GM21717 (cell line): Measurements from ENCODE around the gene FXYD1.

Source experiments
- ATAC-seq: cut with Tn5 transposase; IDR thresholded peaks from one replicate; pipeline ENCODE4 v1.9.1; 2021; ENCODE audit warnings: mild to moderate bottlenecking, moderate library complexity; ENCODE audit not compliant: unreplicated experiment

FXYD1 gene

GRCh38 chr19:35106898-35107541 lies 31.6 kb upstream of the FXYD1 start:
- ATAC-seq = no peak

GRCh38 chr19:35107545-35107944 lies 31.1 kb upstream of the FXYD1 start:
- ATAC-seq = no peak

- ATAC-seq = no peak
Observed at GRCh38 chr19:35108730-35109129, 29.9 kb upstream of the FXYD1 start.

- ATAC-seq = no peak
Observed at GRCh38 chr19:35109395-35110112, 29.1 kb upstream of the FXYD1 start.

GRCh38 chr19:35110974-35111373 lies 27.6 kb upstream of the FXYD1 start:
- no peak for ATAC-seq

- no peak for ATAC-seq
Observed at GRCh38 chr19:35112995-35113688, 25.5 kb upstream of the FXYD1 start.

- no peak for ATAC-seq
Observed at GRCh38 chr19:35114353-35115176, 24.1 kb upstream of the FXYD1 start.

GRCh38 chr19:35115177-35115951 lies 23.3 kb upstream of the FXYD1 start, which contains the start of gene FXYD3:
TSS of gene FXYD3 (plus strand) at chr19:35115823. CDS start at chr19:35119377, 3,554 bp downstream.
- ATAC-seq = no peak

GRCh38 chr19:35116072-35116801 lies 22.4 kb upstream of the FXYD1 start:
- ATAC-seq = no peak

- ATAC-seq = no peak
Observed at GRCh38 chr19:35117116-35117515, 21.5 kb upstream of the FXYD1 start.

GRCh38 chr19:35117799-35118198 lies 20.8 kb upstream of the FXYD1 start:
- ATAC-seq = no peak

- no peak for ATAC-seq
Observed at GRCh38 chr19:35118268-35119020, 20.2 kb upstream of the FXYD1 start.

GRCh38 chr19:35119091-35119490 lies 19.5 kb upstream of the FXYD1 start:
- no peak for ATAC-seq

GRCh38 chr19:35119578-35120155 lies 19.0 kb upstream of the FXYD1 start:
- ATAC-seq = no peak

- ATAC-seq = no peak
Observed at GRCh38 chr19:35120492-35120891, 18.1 kb upstream of the FXYD1 start.

- no peak for ATAC-seq
Observed at GRCh38 chr19:35120898-35121297, 17.7 kb upstream of the FXYD1 start.

- no peak for ATAC-seq
Observed at GRCh38 chr19:35122687-35123551, 15.7 kb upstream of the FXYD1 start.

- ATAC-seq = no peak
Observed at GRCh38 chr19:35123573-35123972, 15.1 kb upstream of the FXYD1 start.
